H1 (cell line): ENCODE results near the gene C12orf42.

Experiments used
- CREB1 ChIP-seq: IDR thresholded peaks from 2 replicates; pipeline ENCODE4 v1.6.1; 2012; ENCODE audit warnings: inconsistent platforms
- EZH2 ChIP-seq: fragments of 200-600 bp; sonication (generic); IDR thresholded peaks from 2 replicates; pipeline ENCODE4 v1.7.1; 2012; ENCODE audit warnings: low read depth, mild to moderate bottlenecking, moderate library complexity, low read length, inconsistent platforms; ENCODE audit not compliant: severe bottlenecking
- GTF2F1 ChIP-seq: IDR thresholded peaks from 2 replicates; pipeline ENCODE4 v1.6.1; 2012; ENCODE audit warnings: low read depth, low read length, improper control_type of control experiment, borderline replicate concordance
- POLR2A ChIP-seq, 2 experiments: IDR thresholded peaks; 1 replicate in 1 of 2; 2 replicates in 1 of 2; pipeline ENCODE4 v1.6.1; 2011; ENCODE audit warnings: low read depth in 2 of 2, low read length in 2 of 2, mild to moderate bottlenecking in 2 of 2; ENCODE audit errors: control extremely low read depth in 1 of 2
- RAD21 ChIP-seq, 2 experiments: IDR thresholded peaks in 1 of 2; conservative IDR thresholded peaks in 1 of 2; 2 replicates each; pipeline ENCODE4 v1.6.1; 2011; ENCODE audit warnings: low read depth in 2 of 2, low read length in 2 of 2, improper control_type of control experiment in 1 of 2, inconsistent platforms in 1 of 2, mild to moderate bottlenecking in 1 of 2, moderate library complexity in 1 of 2
- TAF1 ChIP-seq: IDR thresholded peaks from 2 replicates; pipeline ENCODE4 v1.6.1; 2011; ENCODE audit warnings: mild to moderate bottlenecking, low read depth, low read length
- TF ChIP-seq, protein P1 (sequence below), 3 experiments: IDR thresholded peaks; 1 replicate in 2 of 3; 2 replicates in 1 of 3; pipeline versions ENCODE4 v1.5.1 to v1.6.1; 2011; ENCODE audit warnings: low read length in 3 of 3, mild to moderate bottlenecking in 3 of 3, inconsistent platforms in 2 of 3, low read depth in 1 of 3, moderate library complexity in 1 of 3; ENCODE audit not compliant: insufficient read depth in 1 of 3; ENCODE audit errors: control extremely low read depth in 1 of 3
- TF ChIP-seq, protein P2 (sequence below): IDR thresholded peaks from 2 replicates; pipeline ENCODE4 v1.6.1; 2012; ENCODE audit warnings: low read length, inconsistent platforms
- TF ChIP-seq, protein P3 (sequence below): IDR thresholded peaks from 2 replicates; pipeline ENCODE4 v1.6.1; 2011; ENCODE audit warnings: low read depth, mild to moderate bottlenecking, low read length; ENCODE audit not compliant: insufficient read depth
- TF ChIP-seq, protein P4 (sequence below): IDR thresholded peaks from 2 replicates; pipeline ENCODE4 v1.6.1; 2011; ENCODE audit warnings: low read length, improper control_type of control experiment

GRCh38 chr12:103493199-103493598 lies 2.6 kb downstream of the C12orf42 start:
- TF ChIP-seq EZH2 (no peak), TAF1 (no peak), POLR2A (IDR thresholded peaks at IDR 0.05; ENCODE audit: control extremely low read depth in 1 of 2, low read depth in 2 of 2, low read length in 2 of 2) (no peak), CREB1 (no peak), RAD21 (IDR thresholded peaks at IDR 0.05 in 1 of 2, conservative IDR thresholded peaks at IDR 0.05 in 1 of 2; ENCODE audit: low read depth in 2 of 2, low read length in 2 of 2) (no peak), GTF2F1 (no peak)
- TF ChIP-seq, protein P1, sequence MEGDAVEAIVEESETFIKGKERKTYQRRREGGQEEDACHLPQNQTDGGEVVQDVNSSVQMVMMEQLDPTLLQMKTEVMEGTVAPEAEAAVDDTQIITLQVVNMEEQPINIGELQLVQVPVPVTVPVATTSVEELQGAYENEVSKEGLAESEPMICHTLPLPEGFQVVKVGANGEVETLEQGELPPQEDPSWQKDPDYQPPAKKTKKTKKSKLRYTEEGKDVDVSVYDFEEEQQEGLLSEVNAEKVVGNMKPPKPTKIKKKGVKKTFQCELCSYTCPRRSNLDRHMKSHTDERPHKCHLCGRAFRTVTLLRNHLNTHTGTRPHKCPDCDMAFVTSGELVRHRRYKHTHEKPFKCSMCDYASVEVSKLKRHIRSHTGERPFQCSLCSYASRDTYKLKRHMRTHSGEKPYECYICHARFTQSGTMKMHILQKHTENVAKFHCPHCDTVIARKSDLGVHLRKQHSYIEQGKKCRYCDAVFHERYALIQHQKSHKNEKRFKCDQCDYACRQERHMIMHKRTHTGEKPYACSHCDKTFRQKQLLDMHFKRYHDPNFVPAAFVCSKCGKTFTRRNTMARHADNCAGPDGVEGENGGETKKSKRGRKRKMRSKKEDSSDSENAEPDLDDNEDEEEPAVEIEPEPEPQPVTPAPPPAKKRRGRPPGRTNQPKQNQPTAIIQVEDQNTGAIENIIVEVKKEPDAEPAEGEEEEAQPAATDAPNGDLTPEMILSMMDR (IDR thresholded peaks at IDR 0.05; ENCODE audit: control extremely low read depth in 1 of 3, insufficient read depth in 1 of 3, low read depth in 1 of 3, low read length in 3 of 3), result no peak
- TF ChIP-seq, protein P2, sequence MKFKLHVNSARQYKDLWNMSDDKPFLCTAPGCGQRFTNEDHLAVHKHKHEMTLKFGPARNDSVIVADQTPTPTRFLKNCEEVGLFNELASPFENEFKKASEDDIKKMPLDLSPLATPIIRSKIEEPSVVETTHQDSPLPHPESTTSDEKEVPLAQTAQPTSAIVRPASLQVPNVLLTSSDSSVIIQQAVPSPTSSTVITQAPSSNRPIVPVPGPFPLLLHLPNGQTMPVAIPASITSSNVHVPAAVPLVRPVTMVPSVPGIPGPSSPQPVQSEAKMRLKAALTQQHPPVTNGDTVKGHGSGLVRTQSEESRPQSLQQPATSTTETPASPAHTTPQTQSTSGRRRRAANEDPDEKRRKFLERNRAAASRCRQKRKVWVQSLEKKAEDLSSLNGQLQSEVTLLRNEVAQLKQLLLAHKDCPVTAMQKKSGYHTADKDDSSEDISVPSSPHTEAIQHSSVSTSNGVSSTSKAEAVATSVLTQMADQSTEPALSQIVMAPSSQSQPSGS, result no peak
- TF ChIP-seq, protein P3, sequence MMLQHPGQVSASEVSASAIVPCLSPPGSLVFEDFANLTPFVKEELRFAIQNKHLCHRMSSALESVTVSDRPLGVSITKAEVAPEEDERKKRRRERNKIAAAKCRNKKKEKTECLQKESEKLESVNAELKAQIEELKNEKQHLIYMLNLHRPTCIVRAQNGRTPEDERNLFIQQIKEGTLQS, result no peak
- TF ChIP-seq, protein P4, sequence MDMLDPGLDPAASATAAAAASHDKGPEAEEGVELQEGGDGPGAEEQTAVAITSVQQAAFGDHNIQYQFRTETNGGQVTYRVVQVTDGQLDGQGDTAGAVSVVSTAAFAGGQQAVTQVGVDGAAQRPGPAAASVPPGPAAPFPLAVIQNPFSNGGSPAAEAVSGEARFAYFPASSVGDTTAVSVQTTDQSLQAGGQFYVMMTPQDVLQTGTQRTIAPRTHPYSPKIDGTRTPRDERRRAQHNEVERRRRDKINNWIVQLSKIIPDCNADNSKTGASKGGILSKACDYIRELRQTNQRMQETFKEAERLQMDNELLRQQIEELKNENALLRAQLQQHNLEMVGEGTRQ, result no peak
